Activated CD4-positive, alpha-beta T cell treated with anti-CD3 and anti-CD28 coated beads for 36 hours (primary cell): Measurements from ENCODE around the gene MGA. TPM values are rescaled to one million over a fixed set of nuclear protein-coding genes. Genes with fewer than 3 reads are reported as not detected.

Experiments
- ATAC-seq: fragments of 200-7000 bp; cut with Tn5 transposase; one replicate; pipeline ENCODE4 v1.10.0; 2021; ENCODE audit warnings: mild to moderate bottlenecking, moderate library complexity
- CTCF ChIA-PET: fragments of 350-600 bp; sonication (Branson Sonifier 250); formaldehyde crosslinking; loops from one replicate; lab custom pipeline; 2021; ENCODE audit warnings: antibody characterized with exemption; lab: Charles Lee
- POLR2A ChIA-PET: fragments of 350-600 bp; sonication (Branson Sonifier 250); formaldehyde crosslinking; loops from one replicate; lab custom pipeline; 2021; ENCODE audit warnings: antibody characterized with exemption, inconsistent platforms; lab: Charles Lee
- DNase-seq: peaks from one replicate; pipeline ENCODE4 v3.0.0-alpha.2; 2020
- H3K27ac Mint-ChIP-seq: one replicate; pipeline ENCODE4 v1.8.0; 2021; ENCODE audit warnings: mixed read lengths
- H3K27me3 Mint-ChIP-seq: one replicate; pipeline ENCODE4 v1.8.0; 2021; ENCODE audit warnings: mixed read lengths
- H3K36me3 Mint-ChIP-seq: one replicate; pipeline ENCODE4 v1.8.0; 2021; ENCODE audit warnings: low read depth, mixed read lengths
- H3K4me1 Mint-ChIP-seq: one replicate; pipeline ENCODE4 v1.8.0; 2021; ENCODE audit warnings: mixed read lengths
- H3K4me3 Mint-ChIP-seq: one replicate; pipeline ENCODE4 v1.8.0; 2021; ENCODE audit warnings: mild to moderate bottlenecking, moderate library complexity, mixed read lengths
- H3K9me3 Mint-ChIP-seq: one replicate; pipeline ENCODE4 v1.8.0; 2021; ENCODE audit warnings: low read depth, mixed read lengths
- intact Hi-C, 2 experiments: fragments of 100-400 bp; cut with DNase I in 1 of 2; cut with micrococcal nuclease in 1 of 2; formaldehyde crosslinking; loops; one replicate each; pipeline versions ENCODE4 v1.14.2 to v1.15.1; 2022 to 2024; cut with DNase I, micrococcal nuclease
- microRNA-seq: library from miRNA; unstranded; fragments of <30 nt; microRNA quantifications from one replicate; pipeline ENCODE4 v1.2.0, GENCODE V29; 2021; ENCODE audit warnings: borderline replicate concordance
- total RNA-seq, 2 experiments: library from RNA; stranded (reverse); gene quantifications; one replicate each; pipeline ENCODE4 v1.2.3, GENCODE V29; 2021

Gene MGA
- total RNA-seq, 2 experiments from 2014 or later: 33.7 to 39.3 TPM

- DNase-seq (no peak), ATAC-seq (no peak)
- H3K27ac Mint-ChIP-seq: no peak overlapping the region
- no peaks in the 10 kb centered on the region for H3K9me3 Mint-ChIP-seq
- intact Hi-C loops: loop anchor here in 1 of 2 experiments (5.0 kb wide), 1 partner anchor 117 kb away; no protein-coding TSS in a partner anchor
- POLR2A ChIA-PET: no interaction called here
- CTCF ChIA-PET: interaction anchor here (8.6 kb wide), 1 partner anchor 40 kb away, joined by 233 read pairs; the partner anchor contains the start of gene MAPKBP1
- no peak overlapping the region for H3K4me3 Mint-ChIP-seq
- no peaks in the 10 kb centered on the region for H3K4me1 Mint-ChIP-seq
- peaks cover 10% of the 10 kb centered on the region for H3K36me3 Mint-ChIP-seq
- H3K27me3 Mint-ChIP-seq: no peaks in the 10 kb centered on the region
These were observed 154.3 kb downstream of the MGA start for GRCh38 chr15:41814534-41814933.

- H3K27ac Mint-ChIP-seq: no peak overlapping the region
- no peak overlapping the region for H3K4me3 Mint-ChIP-seq
- ATAC-seq (no peak), DNase-seq (no peak)
- intact Hi-C loops: no loop called here
- H3K27me3 Mint-ChIP-seq: no peaks in the 10 kb centered on the region
- H3K4me1 Mint-ChIP-seq: no peaks in the 10 kb centered on the region
- CTCF ChIA-PET: no interaction called here
- POLR2A ChIA-PET: no interaction called here
- H3K36me3 Mint-ChIP-seq: peaks cover 14% of the 10 kb centered on the region
- H3K9me3 Mint-ChIP-seq: no peaks in the 10 kb centered on the region
These were observed 156.6 kb downstream of the MGA start for GRCh38 chr15:41816788-41817187.

GRCh38 chr15:41817327-41817726 is 157.1 kb downstream of the MGA start:
- no peak overlapping the region for H3K27ac Mint-ChIP-seq
- ATAC-seq (no peak), DNase-seq (no peak)
- H3K27me3 Mint-ChIP-seq: no peaks in the 10 kb centered on the region
- H3K4me1 Mint-ChIP-seq: no peaks in the 10 kb centered on the region
- intact Hi-C loops: no loop called here
- ChIA-PET CTCF (interaction anchor here (1.2 to 1.7 kb wide), 2 partner anchors 39 to 59 kb away, joined by 5 to 7 read pairs; no protein-coding TSS in a partner anchor), POLR2A (interaction anchor here (1.1 kb wide), 1 partner anchor 75 kb away, joined by 4 read pairs; no protein-coding TSS in a partner anchor)
- no peak overlapping the region for H3K4me3 Mint-ChIP-seq
- no peaks in the 10 kb centered on the region for H3K9me3 Mint-ChIP-seq
- peaks cover 14% of the 10 kb centered on the region for H3K36me3 Mint-ChIP-seq

- Mint-ChIP-seq H3K9me3 (no peaks in the 10 kb centered on the region), H3K36me3 (peaks cover 14% of the 10 kb centered on the region), H3K4me1 (no peaks in the 10 kb centered on the region), H3K27ac (no peak overlapping the region), H3K27me3 (no peaks in the 10 kb centered on the region), H3K4me3 (no peak overlapping the region)
- DNase-seq (no peak), ATAC-seq (no peak)
- ChIA-PET POLR2A (interaction anchor here (1.1 kb wide), 1 partner anchor 75 kb away, joined by 4 read pairs; no protein-coding TSS in a partner anchor), CTCF (interaction anchor here (0.6 to 1.7 kb wide), 4 partner anchors 14 to 286 kb away, joined by 3 to 7 read pairs (median 4); no protein-coding TSS in a partner anchor)
- intact Hi-C loops: no loop called here
These were observed 157.6 kb downstream of the MGA start for GRCh38 chr15:41817781-41818180.

- CTCF ChIA-PET: no interaction called here
- intact Hi-C loops: no loop called here
- H3K4me1 Mint-ChIP-seq: no peaks in the 10 kb centered on the region
These were observed 159.3 kb downstream of the MGA start for GRCh38 chr15:41819455-41820050.

GRCh38 chr15:41820791-41821423 is 160.7 kb downstream of the MGA start:
- ATAC-seq (no peak), DNase-seq (no peak)
- no peaks in the 10 kb centered on the region for H3K27me3 Mint-ChIP-seq
- ChIA-PET CTCF (interaction anchor here (0.9 to 1.6 kb wide), 3 partner anchors 9 to 48 kb away, joined by 3 to 5 read pairs (median 4); partner anchors contain the start of gene MAPKBP1), POLR2A (no interaction called here)
- peaks cover 14% of the 10 kb centered on the region for H3K36me3 Mint-ChIP-seq
- no peak overlapping the region for H3K4me3 Mint-ChIP-seq
- H3K4me1 Mint-ChIP-seq: no peaks in the 10 kb centered on the region
- intact Hi-C loops: no loop called here
- H3K9me3 Mint-ChIP-seq: no peaks in the 10 kb centered on the region
- no peak overlapping the region for H3K27ac Mint-ChIP-seq

More at GRCh38 chr15:41819455-41820050, 159.3 kb downstream of the MGA start:
- Mint-ChIP-seq H3K27ac (no peak overlapping the region), H3K36me3 (peaks cover 14% of the 10 kb centered on the region), H3K9me3 (no peaks in the 10 kb centered on the region), H3K4me3 (no peak overlapping the region), H3K27me3 (no peaks in the 10 kb centered on the region)
- ATAC-seq (no peak), DNase-seq (no peak)
- POLR2A ChIA-PET: no interaction called here

GRCh38 chr15:41821831-41822230 is 161.6 kb downstream of the MGA start:
- Mint-ChIP-seq H3K27me3 (no peaks in the 10 kb centered on the region), H3K9me3 (no peaks in the 10 kb centered on the region)
- POLR2A ChIA-PET: no interaction called here

GRCh38 chr15:41822471-41822870 is 162.3 kb downstream of the MGA start:
- peaks cover 3% of the 10 kb centered on the region for H3K36me3 Mint-ChIP-seq
- DNase-seq (no peak), ATAC-seq (no peak)
- H3K4me3 Mint-ChIP-seq: no peak overlapping the region
- H3K27ac Mint-ChIP-seq: no peak overlapping the region
- peaks cover 2% of the 10 kb centered on the region for H3K4me1 Mint-ChIP-seq
- POLR2A ChIA-PET: no interaction called here
- CTCF ChIA-PET: interaction anchor here (0.6 to 1.6 kb wide), 2 partner anchors 38 to 50 kb away, joined by 5 read pairs; no protein-coding TSS in a partner anchor
- no peaks in the 10 kb centered on the region for H3K27me3 Mint-ChIP-seq
- no peaks in the 10 kb centered on the region for H3K9me3 Mint-ChIP-seq
- intact Hi-C loops: no loop called here

More at GRCh38 chr15:41821831-41822230, 161.6 kb downstream of the MGA start:
- Mint-ChIP-seq H3K4me3 (no peak overlapping the region), H3K36me3 (peaks cover 9% of the 10 kb centered on the region), H3K4me1 (peaks cover 2% of the 10 kb centered on the region), H3K27ac (no peak overlapping the region)
- CTCF ChIA-PET: interaction anchor here (1.1 to 1.6 kb wide), 2 partner anchors 10 to 49 kb away, joined by 3 to 5 read pairs; no protein-coding TSS in a partner anchor
- no peak for ATAC-seq
- intact Hi-C loops: no loop called here
- no peak for DNase-seq

Small RNAs within 50 kb of the gene (microRNA-seq; reads per million reads assigned to microRNA genes)
- not detected for gene MIR626

Other genes with a start within 250 kb of the MGA start
- 10 to 100 TPM; 29.4 to 32.3 TPM for gene RTF1, start 243.3 kb upstream of the MGA start, total RNA-seq
- gene ITPKA, start 166.5 kb upstream of the MGA start, total RNA-seq: 1 to 10 TPM; 2.5 to 4.2 TPM
- under 1 TPM in 1 of 2 experiments, not detected in 1; 0.11 TPM for gene LTK, start 146.6 kb upstream of the MGA start, total RNA-seq
- gene RPAP1, start 116.1 kb upstream of the MGA start, total RNA-seq: 10 to 100 TPM; 49.6 to 56.8 TPM
- 1 to 10 TPM; 2.3 to 3.1 TPM for gene TYRO3, start 101.2 kb upstream of the MGA start, total RNA-seq
- 10 to 100 TPM; 16.1 to 19.0 TPM for gene MAPKBP1, start 114.1 kb downstream of the MGA start, total RNA-seq
- 10 to 100 TPM; 17.1 to 17.6 TPM for gene JMJD7, start 167.7 kb downstream of the MGA start, total RNA-seq
- 1 to 10 TPM; 5.0 to 6.9 TPM for gene PLA2G4B, start 178.4 kb downstream of the MGA start, total RNA-seq
- under 1 TPM; 0.46 to 0.51 TPM for gene SPTBN5, start 233.6 kb downstream of the MGA start, total RNA-seq